Stimulated activated naive CD8-positive, alpha-beta T cell treated with anti-CD3 and anti-CD28 coated beads, Interleukin-15, Interleukin-2, amounts not matched to agents 100 ng/mL and 50 ng/mL, for 24 hours (primary cell): ENCODE data around the gene LMBR1L.
"Not testable (repeated sequence)": the region's sequence is repeated elsewhere in the genome, so short reads cannot be mapped to it uniquely, and the experiment has no call there.

Experiments
- H3K27ac Mint-ChIP-seq: one replicate; pipeline ENCODE4 v1.8.0; 2021; ENCODE audit warnings: mild to moderate bottlenecking, mixed read lengths
- H3K27me3 Mint-ChIP-seq: one replicate; pipeline ENCODE4 v1.8.0; 2021; ENCODE audit warnings: mixed read lengths
- H3K36me3 Mint-ChIP-seq: one replicate; pipeline ENCODE4 v1.8.0; 2021; ENCODE audit warnings: low read depth, mixed read lengths
- H3K4me1 Mint-ChIP-seq: one replicate; pipeline ENCODE4 v1.8.0; 2021; ENCODE audit warnings: low read depth, mixed read lengths
- H3K4me3 Mint-ChIP-seq: one replicate; pipeline ENCODE4 v1.8.0; 2021; ENCODE audit warnings: mild to moderate bottlenecking, mixed read lengths
- H3K9me3 Mint-ChIP-seq: one replicate; pipeline ENCODE4 v1.8.0; 2021; ENCODE audit warnings: mixed read lengths

Gene LMBR1L

DNA sequence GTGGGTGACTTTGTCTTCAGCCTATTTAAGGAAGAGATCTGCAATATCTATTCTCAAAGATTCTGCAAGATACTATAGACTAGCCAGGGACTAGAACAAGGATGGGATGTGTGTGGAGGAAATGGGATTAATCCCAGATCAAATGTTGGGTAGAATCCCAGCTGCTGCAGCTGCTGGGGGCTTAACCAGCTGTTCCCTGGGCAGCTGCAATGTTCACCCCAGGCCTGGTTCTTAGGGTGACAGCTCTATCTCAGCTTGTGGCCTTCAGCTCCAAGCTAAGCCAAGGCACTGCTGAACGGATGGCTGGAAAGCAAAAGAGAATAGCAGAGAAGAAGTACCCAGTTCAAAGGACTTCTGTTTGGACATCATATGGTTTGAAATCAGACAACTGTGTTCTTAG is 30.9 kb downstream of the LMBR1L start:
- Mint-ChIP-seq H3K4me3 (no peak overlapping the region), H3K9me3 (no peaks in the 10 kb centered on the region), H3K4me1 (no peaks in the 10 kb centered on the region), H3K27ac (no peak overlapping the region), H3K27me3 (no peaks in the 10 kb centered on the region), H3K36me3 (no peaks in the 10 kb centered on the region)

DNA sequence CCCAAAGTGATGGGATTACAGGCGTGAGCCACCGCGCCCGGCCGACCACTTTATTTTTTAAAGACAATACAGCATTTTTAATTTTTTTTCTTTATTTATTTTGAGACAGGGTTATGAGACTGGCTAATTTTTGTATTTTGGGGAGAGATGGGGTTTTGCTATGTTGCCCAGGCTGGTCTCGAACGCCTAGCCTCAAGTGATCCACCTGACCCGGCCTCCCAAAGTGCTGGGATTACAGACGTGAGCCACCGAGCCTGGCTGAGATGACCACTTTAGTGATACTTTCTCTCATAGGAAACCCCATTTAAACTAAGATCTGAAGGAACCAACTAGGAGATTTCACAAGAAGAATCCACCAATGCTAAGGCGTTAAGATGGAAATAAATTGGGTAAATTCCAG is 39.7 kb downstream of the LMBR1L start:
- Mint-ChIP-seq H3K27me3 (no peaks in the 10 kb centered on the region), H3K9me3 (no peaks in the 10 kb centered on the region), H3K36me3 (peaks cover 9% of the 10 kb centered on the region), H3K4me1 (peaks cover 21% of the 10 kb centered on the region), H3K4me3 (no peak overlapping the region), H3K27ac (peak overlapping the region; percentile 16)

DNA sequence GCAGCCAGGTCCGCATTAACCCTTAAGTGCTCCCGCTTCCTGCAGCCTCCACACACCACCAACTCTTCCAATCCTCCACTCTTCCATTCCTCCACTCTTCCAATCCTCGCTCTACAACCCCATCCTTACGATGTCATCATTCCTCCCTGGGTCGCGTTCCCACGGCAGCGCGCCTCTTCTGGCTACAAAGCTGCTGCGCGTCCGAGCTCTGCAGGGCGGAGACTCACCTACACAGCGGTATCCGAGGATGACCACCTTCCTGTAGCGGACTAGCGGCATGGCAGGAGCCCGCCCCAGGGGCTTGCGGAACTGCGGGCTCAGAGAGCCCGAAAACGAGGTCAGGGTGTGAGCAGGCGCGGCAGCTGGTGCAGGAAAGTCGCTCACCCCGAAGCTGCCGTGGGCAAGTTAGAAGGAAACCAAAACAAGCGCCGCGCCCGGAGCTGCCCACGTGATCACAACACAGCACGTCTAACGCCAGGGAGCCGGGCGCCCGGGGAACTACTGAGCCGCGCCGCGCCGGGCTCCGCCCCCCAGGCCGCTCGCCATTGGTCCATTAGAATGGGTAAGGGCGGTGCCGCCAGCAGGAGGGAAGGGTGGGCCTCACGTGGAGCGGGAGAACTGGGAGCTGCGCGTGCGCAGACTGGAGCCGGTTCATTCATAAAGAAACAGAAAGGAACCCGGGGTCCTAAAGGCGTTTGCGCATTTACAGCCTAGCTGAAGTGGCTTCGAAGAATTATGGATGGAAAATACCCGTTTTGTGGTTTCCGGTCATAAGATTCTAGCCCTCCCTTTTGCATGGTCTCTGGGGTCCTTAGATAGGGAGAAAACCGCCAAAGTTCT is 40.9 kb downstream of the LMBR1L start, which contains the start of gene RHEBL1:
TSS of gene RHEBL1 (minus strand) at position 473 of the 840 bp plus-strand sequence. CDS start at position 279, 194 bp downstream.
- H3K4me1 Mint-ChIP-seq, result peaks cover 21% of the 10 kb centered on the region
- H3K27me3 Mint-ChIP-seq, result no peaks in the 10 kb centered on the region
- H3K27ac Mint-ChIP-seq, result peak within 1 kb of the TSS; percentile 88
- no peaks in the 10 kb centered on the region for H3K9me3 Mint-ChIP-seq
- H3K4me3 Mint-ChIP-seq, result peak within 1 kb of the TSS; percentile 94
- peaks cover 15% of the 10 kb centered on the region for H3K36me3 Mint-ChIP-seq

DNA sequence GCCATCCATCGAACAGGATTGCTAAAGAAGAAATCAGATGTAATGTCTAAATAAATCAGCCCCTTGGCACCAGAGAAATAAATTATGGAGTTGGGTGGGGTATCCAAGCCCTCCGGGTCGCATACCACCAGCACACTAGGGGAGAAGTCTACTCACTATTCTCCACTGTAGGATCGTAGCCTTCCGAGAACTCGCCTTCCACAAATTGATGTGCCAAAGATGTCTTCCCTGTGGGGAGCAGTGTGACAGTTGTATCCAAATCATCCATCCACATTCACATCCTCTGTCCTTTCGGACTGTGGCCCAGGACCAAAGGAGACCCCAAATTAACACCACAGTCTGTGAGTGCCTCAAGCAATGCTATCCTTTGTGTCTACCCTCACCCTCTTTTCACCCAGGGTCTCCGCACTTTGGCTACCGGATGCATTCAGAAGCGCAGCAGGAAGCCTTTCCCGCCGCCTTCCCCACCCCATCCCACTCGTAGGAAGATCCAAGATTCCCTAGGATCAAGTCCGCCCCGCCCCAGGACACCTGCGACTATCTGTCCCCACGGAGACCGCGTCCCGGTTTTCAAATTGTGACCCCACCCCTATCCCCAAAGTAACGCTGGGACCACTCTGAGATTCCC is 41.7 kb downstream of the LMBR1L start:
- Mint-ChIP-seq H3K27me3 (no peaks in the 10 kb centered on the region), H3K4me3 (peak overlapping the region; percentile 94), H3K4me1 (peaks cover 21% of the 10 kb centered on the region), H3K36me3 (peaks cover 17% of the 10 kb centered on the region), H3K9me3 (no peaks in the 10 kb centered on the region), H3K27ac (peak overlapping the region; percentile 88)

DNA sequence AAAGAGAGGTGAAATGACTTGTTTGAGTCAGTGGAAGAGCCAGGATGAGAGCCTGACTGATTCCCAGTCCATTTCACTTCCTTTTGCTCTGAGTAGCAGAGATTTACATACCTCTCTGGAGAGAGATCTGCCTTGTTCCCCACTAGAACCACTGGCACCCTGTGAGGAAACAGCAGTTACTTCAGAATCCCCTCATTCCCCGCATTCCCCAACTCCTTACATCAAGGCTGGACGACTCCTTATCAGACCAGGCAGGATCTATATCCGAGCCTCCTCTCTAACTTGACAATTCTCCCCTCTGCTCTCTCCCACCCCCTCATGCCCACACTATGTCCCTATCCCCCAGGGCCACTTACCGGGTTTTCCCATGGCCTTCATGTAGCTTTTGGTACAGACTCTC is 44.5 kb downstream of the LMBR1L start:
- Mint-ChIP-seq H3K27me3 (no peaks in the 10 kb centered on the region), H3K36me3 (peaks cover 22% of the 10 kb centered on the region), H3K9me3 (no peaks in the 10 kb centered on the region), H3K4me3 (no peak overlapping the region), H3K27ac (no peak overlapping the region), H3K4me1 (peaks cover 24% of the 10 kb centered on the region)

DNA sequence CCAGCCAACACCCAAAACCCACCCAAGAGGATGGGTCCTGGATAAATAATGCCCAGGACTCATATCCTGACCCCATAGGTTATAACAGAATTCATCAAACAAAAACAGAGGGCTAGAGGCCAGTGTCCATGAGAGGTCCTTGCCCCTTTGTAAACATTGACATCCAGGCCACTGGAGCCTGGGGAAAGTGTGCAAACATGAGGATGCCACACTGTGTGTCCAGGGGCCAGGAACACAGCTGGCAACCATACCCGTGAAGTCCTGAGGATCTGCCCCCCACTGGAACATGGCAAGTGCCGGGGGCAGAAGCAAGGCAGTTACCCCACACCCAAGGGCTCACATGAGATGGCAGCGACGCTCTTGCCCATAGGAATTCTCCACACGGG is 45.9 kb downstream of the LMBR1L start:
- peaks cover 23% of the 10 kb centered on the region for H3K36me3 Mint-ChIP-seq
- no peak overlapping the region for H3K4me3 Mint-ChIP-seq
- H3K27me3 Mint-ChIP-seq, result no peaks in the 10 kb centered on the region
- no peaks in the 10 kb centered on the region for H3K9me3 Mint-ChIP-seq
- H3K27ac Mint-ChIP-seq, result no peak overlapping the region
- peaks cover 19% of the 10 kb centered on the region for H3K4me1 Mint-ChIP-seq

DNA sequence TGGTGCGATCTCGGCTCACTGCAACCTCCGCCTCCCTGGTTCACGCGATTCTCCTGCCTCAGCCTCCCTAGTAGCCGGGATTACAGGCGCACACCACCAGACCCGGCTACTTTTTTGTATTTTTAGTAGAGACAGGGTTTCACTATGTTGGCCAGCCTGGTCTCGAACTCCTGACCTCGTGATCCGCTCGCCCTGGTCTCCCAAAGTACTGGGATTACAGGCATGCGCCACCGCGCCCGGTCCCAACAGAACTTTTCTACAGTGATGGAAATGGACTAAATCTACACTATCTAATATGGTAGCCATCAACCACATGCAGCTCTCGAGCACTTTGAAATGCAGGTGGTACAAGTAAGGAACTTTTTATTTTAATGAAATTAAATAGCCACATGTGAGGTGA is 48.7 kb downstream of the LMBR1L start:
- not testable (repeated sequence) for H3K27me3 Mint-ChIP-seq, H3K9me3 Mint-ChIP-seq, H3K27ac Mint-ChIP-seq
- Mint-ChIP-seq H3K36me3 (peaks cover 23% of the 10 kb centered on the region), H3K4me3 (peak overlapping the region; percentile 97), H3K4me1 (peaks cover 25% of the 10 kb centered on the region)

DNA sequence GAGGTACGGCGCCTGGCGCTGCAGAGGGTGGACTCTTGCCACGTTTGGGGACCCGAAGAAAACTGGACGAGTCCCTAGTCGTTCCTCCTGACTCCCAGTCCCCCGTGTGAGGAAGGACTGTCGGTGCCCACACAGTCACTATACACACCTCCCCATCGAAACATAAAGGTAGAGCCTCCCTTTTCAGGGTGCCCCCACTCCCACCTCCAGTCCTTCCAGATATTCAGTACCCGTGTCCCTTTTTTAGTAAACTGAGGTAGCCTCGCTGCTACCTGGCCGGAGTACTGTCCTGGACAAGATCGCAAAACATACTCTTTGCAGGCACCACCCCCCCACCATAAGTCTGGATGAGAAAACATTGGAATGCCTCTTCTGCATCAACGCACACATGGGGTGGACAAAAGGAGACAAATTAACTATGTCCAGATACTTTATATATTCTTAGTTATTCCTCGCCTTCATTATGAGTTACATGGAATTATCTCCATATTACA is 49.4 kb downstream of the LMBR1L start:
- Mint-ChIP-seq H3K4me1 (peaks cover 32% of the 10 kb centered on the region), H3K27me3 (no peaks in the 10 kb centered on the region), H3K36me3 (peaks cover 16% of the 10 kb centered on the region), H3K4me3 (peak overlapping the region; percentile 97), H3K9me3 (no peaks in the 10 kb centered on the region), H3K27ac (peak overlapping the region; percentile 96)

DNA sequence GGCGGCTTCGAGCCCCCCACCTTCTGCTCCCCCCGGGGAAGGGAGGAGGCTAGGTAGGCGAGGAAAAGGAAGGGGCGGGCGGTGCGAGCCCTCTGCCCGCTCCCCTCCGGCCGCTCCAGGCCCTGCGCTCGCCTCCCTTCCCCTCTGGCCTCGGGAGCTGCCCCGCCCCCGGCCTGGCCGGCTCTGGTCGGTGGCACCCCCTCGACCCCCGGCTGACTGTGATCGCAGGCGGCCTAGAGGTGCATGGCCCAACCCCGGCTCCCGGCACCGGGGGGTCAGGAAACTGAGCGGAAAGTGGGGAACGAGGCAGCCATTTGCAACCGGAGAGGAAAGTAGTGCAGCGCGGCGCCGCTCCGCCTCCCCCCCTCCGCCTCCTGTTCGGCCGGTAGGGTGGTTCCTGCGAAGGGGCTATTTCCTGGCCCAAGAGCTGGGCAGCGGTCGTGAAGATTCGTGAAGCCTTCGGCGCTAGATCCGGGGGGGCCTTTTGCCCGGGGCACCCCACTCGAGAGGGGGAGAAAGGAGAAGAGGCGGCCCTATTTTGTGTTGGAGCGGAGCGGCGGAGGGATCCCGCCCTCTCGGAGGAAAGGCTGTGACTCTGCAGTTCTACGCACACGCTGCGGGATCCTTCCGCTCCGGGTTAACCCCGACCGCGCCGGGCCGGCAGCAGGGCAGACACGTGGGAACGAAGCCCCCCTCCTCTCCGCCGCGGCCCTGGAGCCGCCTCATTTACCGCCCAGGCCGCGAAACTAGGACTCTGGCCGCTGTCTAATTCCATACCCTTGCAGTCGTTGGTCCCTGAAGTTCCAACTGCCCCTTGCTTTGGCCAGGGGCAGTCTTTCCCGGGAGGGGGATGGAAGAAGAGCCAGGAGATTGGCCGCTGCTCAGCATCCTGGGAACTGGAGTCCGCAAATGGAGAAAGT is 50.1 kb downstream of the LMBR1L start, which contains the start of gene KMT2D:
TSS of gene KMT2D (minus strand) at position 558 of the 920 bp plus-strand sequence. CDS start 5,470 bp downstream, outside the sequence.
- Mint-ChIP-seq H3K4me1 (peaks cover 39% of the 10 kb centered on the region), H3K27me3 (no peaks in the 10 kb centered on the region), H3K27ac (peak within 1 kb of the TSS; percentile 96), H3K4me3 (peak within 1 kb of the TSS; percentile 97), H3K36me3 (peaks cover 18% of the 10 kb centered on the region), H3K9me3 (no peaks in the 10 kb centered on the region)

DNA sequence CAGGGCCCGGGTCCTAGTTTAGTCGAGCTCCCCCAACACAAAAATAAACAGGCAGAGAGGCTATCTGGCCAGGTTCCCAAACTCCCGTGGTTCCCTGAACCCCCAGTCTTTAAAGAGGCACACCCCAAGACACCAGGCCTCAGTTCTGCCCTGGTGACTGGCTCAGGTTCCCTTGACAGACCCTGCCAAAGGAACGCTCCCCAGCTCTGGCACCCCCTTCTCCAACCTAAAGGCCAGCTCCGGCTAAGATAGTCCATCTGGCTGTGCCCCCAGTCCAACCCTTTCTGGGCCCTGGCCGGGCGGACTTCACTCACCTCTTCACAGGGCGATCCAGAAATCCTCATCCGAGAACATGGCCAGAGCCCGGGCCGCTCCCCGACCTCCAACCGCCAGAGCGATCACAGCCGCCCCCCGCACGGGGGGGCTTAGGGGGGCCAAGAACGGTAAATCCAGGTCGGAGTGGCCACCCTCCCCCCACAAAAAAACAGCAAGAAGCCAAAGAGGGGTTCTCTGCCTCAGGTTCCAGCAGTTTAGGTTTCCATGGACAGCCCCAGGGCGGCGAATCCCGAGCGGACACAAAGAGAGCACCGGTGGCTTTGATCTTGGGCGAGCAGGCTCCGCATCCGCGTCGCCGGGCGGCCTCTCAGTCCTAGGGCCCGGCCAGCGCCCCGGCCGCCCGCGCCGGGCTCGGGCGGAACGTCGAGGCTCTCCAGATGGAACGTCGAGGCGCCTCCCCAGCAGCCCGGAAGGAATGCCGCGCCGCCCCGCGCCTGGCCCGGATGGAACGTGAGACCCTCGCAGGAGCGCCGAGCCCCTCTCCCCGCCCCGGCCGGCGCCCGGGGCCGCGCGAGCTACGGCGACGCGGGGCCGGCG is 51.1 kb downstream of the LMBR1L start:
- Mint-ChIP-seq H3K4me1 (peaks cover 47% of the 10 kb centered on the region), H3K36me3 (peaks cover 24% of the 10 kb centered on the region), H3K27ac (peak overlapping the region; percentile 86), H3K4me3 (peak overlapping the region; percentile 91), H3K9me3 (no peaks in the 10 kb centered on the region), H3K27me3 (no peaks in the 10 kb centered on the region)

DNA sequence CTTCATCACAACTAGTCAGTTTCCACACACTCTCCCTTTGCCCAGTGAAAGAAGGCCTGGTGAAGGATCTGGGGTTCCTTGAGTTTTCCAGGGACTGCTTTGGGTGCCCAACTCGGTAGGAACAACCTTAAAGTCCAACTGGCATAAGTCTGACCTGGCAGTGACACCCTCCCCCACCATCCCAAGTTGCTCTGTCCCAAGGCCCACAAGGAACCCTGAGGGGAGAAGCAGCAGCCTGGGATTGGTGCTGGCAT is 51.7 kb downstream of the LMBR1L start:
- Mint-ChIP-seq H3K4me1 (peaks cover 47% of the 10 kb centered on the region), H3K36me3 (peaks cover 24% of the 10 kb centered on the region), H3K9me3 (no peaks in the 10 kb centered on the region), H3K4me3 (peak overlapping the region; percentile 91), H3K27me3 (no peaks in the 10 kb centered on the region), H3K27ac (peak overlapping the region; percentile 86)

DNA sequence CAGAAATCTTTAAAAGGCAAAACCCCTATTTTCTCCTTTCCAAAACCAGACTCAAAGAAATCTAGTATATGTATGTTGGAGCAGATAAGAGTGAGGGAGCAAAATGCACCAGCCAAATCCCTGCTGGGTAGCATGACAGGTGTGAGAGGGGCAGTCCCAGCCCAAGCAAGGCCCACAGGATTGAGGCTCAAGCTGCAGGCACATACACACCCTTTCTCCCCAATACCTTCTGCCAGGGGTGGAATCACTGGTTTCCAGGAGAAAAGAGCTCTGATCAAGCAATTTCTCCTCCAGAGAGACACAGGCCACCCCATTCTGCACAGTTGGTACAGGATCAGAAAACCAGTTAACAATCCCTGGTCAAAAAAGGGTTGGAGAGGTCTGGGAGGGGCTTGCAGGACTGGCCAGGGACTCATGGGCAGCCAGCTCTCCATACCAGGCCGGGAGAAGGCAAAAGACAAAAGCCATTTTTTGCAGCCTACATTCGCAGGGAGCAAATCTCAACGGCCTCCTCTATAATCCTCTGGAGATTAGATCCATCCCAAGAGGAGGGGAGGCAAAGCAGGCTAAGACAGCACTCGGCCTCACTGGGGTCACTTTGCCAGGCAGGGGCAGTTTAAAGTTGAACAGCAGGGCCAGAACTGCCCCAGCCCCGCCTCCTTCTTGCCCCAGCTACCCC is 52.1 kb downstream of the LMBR1L start:
- H3K27me3 Mint-ChIP-seq, result no peaks in the 10 kb centered on the region
- peaks cover 28% of the 10 kb centered on the region for H3K36me3 Mint-ChIP-seq
- peaks cover 47% of the 10 kb centered on the region for H3K4me1 Mint-ChIP-seq
- H3K9me3 Mint-ChIP-seq, result no peaks in the 10 kb centered on the region
- peak overlapping the region; percentile 86 for H3K27ac Mint-ChIP-seq
- peak overlapping the region; percentile 91 for H3K4me3 Mint-ChIP-seq

DNA sequence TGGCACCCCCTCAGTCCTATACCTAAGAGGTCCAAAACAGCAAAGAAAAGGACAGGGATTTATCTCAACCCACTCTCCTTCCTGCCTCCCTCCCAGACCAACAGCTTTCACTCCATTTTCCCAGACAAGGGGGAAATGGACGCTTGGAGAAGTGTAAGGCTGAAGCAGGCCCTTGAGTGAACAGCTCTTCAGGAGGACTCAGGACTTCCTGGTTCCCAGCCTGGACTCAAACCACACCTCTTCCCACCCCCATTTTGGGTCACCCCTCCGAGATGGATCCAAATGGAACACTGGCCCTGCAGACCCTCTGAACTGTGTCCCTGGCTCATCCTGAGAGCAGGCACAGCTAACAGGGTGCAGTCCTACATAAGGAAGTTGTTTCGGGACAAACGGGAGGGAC is 52.8 kb downstream of the LMBR1L start:
- Mint-ChIP-seq H3K4me1 (peaks cover 47% of the 10 kb centered on the region), H3K9me3 (no peaks in the 10 kb centered on the region), H3K27me3 (no peaks in the 10 kb centered on the region)

More for the DNA sequence above, 52.8 kb downstream of the LMBR1L start:
- peak overlapping the region; percentile 65 for H3K27ac Mint-ChIP-seq
- H3K4me3 Mint-ChIP-seq, result peak overlapping the region; percentile 91
- H3K36me3 Mint-ChIP-seq, result peaks cover 34% of the 10 kb centered on the region
